ENCODE measurements around the gene BICD1. TPM values are rescaled to one million over a fixed set of nuclear protein-coding genes. Genes with fewer than 3 reads are reported as not detected.

Gene BICD1
- total RNA-seq, 2 experiments from 2014 or later = 20.0 to 22.6 TPM

GRCh38 chr12:32397696-32398095 is 291.0 kb downstream of the BICD1 start:
- Mint-ChIP-seq H3K27ac (no peak overlapping the region), H3K4me1 (peaks cover 7% of the 10 kb centered on the region), H3K9me3 (ENCODE audit: low read depth) (no peaks in the 10 kb centered on the region), H3K36me3 (no peaks in the 10 kb centered on the region), H3K27me3 (peaks cover 33% of the 10 kb centered on the region), H3K4me3 (no peak overlapping the region)
- ATAC-seq (no peak), DNase-seq (no peak)
- CTCF ChIA-PET = interaction anchor here (0.8 kb wide), 1 partner anchor 358 kb away, joined by 3 read pairs; the partner anchor contains the start of gene YARS2

- Mint-ChIP-seq H3K4me1 (peaks cover 7% of the 10 kb centered on the region), H3K4me3 (no peak overlapping the region), H3K9me3 (ENCODE audit: low read depth) (no peaks in the 10 kb centered on the region), H3K27me3 (peaks cover 38% of the 10 kb centered on the region), H3K36me3 (no peaks in the 10 kb centered on the region), H3K27ac (no peak overlapping the region)
- DNase-seq (no peak), ATAC-seq (no peak)
- CTCF ChIA-PET = interaction anchor here (0.8 to 0.9 kb wide), 2 partner anchors 274 to 358 kb away, joined by 3 to 4 read pairs; partner anchors contain the start of gene YARS2
Observed at GRCh38 chr12:32398181-32398580, 291.5 kb downstream of the BICD1 start.

- Mint-ChIP-seq H3K27ac (no peak overlapping the region), H3K36me3 (no peaks in the 10 kb centered on the region), H3K27me3 (peaks cover 40% of the 10 kb centered on the region), H3K9me3 (ENCODE audit: low read depth) (no peaks in the 10 kb centered on the region), H3K4me3 (peak overlapping the region; percentile 58), H3K4me1 (peaks cover 7% of the 10 kb centered on the region)
- DNase-seq (no peak), ATAC-seq (peak; percentile 4)
- CTCF ChIA-PET = interaction anchor here (0.9 kb wide), 1 partner anchor 273 kb away, joined by 4 read pairs; no protein-coding TSS in a partner anchor
Observed at GRCh38 chr12:32398816-32399369, 292.2 kb downstream of the BICD1 start.

- peak within 1 kb of the TSS; percentile 75 for H3K27ac Mint-ChIP-seq
- CTCF ChIA-PET = interaction anchor here (1.1 to 1.4 kb wide), 4 partner anchors 15 to 240 kb away, joined by 3 read pairs; no protein-coding TSS in a partner anchor
- no peaks in the 10 kb centered on the region for H3K36me3 Mint-ChIP-seq
- H3K4me3 Mint-ChIP-seq = peak within 1 kb of the TSS; percentile 84
- H3K4me1 Mint-ChIP-seq = peaks cover 7% of the 10 kb centered on the region
- peak; percentile 84 for DNase-seq
- no peaks in the 10 kb centered on the region for H3K9me3 Mint-ChIP-seq (ENCODE audit: low read depth)
- peak; percentile 93 for ATAC-seq
- H3K27me3 Mint-ChIP-seq = peaks cover 43% of the 10 kb centered on the region
Observed at GRCh38 chr12:32399370-32400113, 292.9 kb downstream of the BICD1 start, which contains the start of gene FGD4. TSS of gene FGD4 (plus strand) at chr12:32399558.

GRCh38 chr12:32400114-32400672 is 293.5 kb downstream of the BICD1 start:
- Mint-ChIP-seq H3K4me1 (peaks cover 7% of the 10 kb centered on the region), H3K9me3 (ENCODE audit: low read depth) (no peaks in the 10 kb centered on the region), H3K4me3 (peak overlapping the region; percentile 52), H3K27ac (no peak overlapping the region), H3K27me3 (peaks cover 43% of the 10 kb centered on the region), H3K36me3 (no peaks in the 10 kb centered on the region)
- CTCF ChIA-PET = interaction anchor here (1.1 to 1.5 kb wide), 5 partner anchors 16 to 239 kb away, joined by 3 read pairs; no protein-coding TSS in a partner anchor
- no peak for DNase-seq
- no peak for ATAC-seq

DNA sequence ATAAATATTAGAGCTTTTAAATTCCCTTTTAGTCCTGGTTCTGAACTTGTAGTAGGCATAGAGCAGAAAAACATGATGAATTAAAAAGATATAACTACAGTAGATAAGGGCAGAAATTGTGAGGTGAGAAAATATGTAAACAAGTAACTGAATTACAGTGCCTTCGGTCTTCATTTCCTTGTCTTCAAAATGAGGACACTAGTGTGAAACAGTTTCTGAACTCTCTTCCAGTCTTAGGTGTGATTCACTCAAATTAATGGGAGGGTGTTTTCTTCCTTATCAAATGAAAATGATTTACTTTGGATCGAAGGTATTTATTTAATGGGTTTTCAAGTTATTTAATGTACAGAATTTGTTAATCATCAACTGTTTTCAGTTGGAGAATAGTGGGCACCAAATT is 294.2 kb downstream of the BICD1 start:
- H3K27me3 Mint-ChIP-seq = peaks cover 41% of the 10 kb centered on the region
- no peak for DNase-seq
- no peaks in the 10 kb centered on the region for H3K36me3 Mint-ChIP-seq
- H3K4me3 Mint-ChIP-seq = no peak overlapping the region
- H3K9me3 Mint-ChIP-seq (ENCODE audit: low read depth) = no peaks in the 10 kb centered on the region
- CTCF ChIA-PET = interaction anchor here (1.1 to 1.5 kb wide), 4 partner anchors 17 to 238 kb away, joined by 3 read pairs; no protein-coding TSS in a partner anchor
- no peak overlapping the region for H3K27ac Mint-ChIP-seq
- H3K4me1 Mint-ChIP-seq = peaks cover 7% of the 10 kb centered on the region
- ATAC-seq = no peak

GRCh38 chr12:32402170-32402569 is 295.5 kb downstream of the BICD1 start:
- H3K27ac Mint-ChIP-seq = no peak overlapping the region
- peaks cover 41% of the 10 kb centered on the region for H3K27me3 Mint-ChIP-seq
- H3K9me3 Mint-ChIP-seq (ENCODE audit: low read depth) = no peaks in the 10 kb centered on the region
- H3K36me3 Mint-ChIP-seq = no peaks in the 10 kb centered on the region
- H3K4me3 Mint-ChIP-seq = no peak overlapping the region
- peaks cover 7% of the 10 kb centered on the region for H3K4me1 Mint-ChIP-seq
- DNase-seq = no peak
- no peak for ATAC-seq
- CTCF ChIA-PET = interaction anchor here (0.7 kb wide), 1 partner anchor 153 kb away, joined by 4 read pairs; no protein-coding TSS in a partner anchor

DNA sequence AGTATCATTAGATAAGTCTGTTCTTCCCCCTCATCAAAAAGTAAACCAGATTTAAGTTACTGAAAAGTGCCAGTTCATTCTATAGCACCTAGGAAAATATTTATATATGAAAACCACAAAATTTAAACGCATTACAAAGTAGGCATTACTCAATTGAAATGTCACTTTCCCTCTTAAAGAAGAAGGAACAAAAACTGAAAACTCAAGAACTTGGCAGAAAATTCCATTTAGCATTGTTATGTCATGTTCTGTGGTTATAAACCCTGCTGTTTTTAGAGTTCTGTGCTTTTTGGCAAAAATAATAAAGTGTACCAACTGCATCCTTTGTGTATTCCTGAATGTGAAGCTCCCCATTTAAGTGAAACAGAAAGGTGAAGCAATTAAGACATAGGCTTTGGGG is 296.3 kb downstream of the BICD1 start:
- H3K27ac Mint-ChIP-seq = no peak overlapping the region
- no peak for DNase-seq
- CTCF ChIA-PET = no interaction called here
- ATAC-seq = no peak
- H3K27me3 Mint-ChIP-seq = peaks cover 39% of the 10 kb centered on the region
- H3K9me3 Mint-ChIP-seq (ENCODE audit: low read depth) = no peaks in the 10 kb centered on the region
- no peak overlapping the region for H3K4me3 Mint-ChIP-seq
- no peaks in the 10 kb centered on the region for H3K36me3 Mint-ChIP-seq
- H3K4me1 Mint-ChIP-seq = peaks cover 5% of the 10 kb centered on the region

DNA sequence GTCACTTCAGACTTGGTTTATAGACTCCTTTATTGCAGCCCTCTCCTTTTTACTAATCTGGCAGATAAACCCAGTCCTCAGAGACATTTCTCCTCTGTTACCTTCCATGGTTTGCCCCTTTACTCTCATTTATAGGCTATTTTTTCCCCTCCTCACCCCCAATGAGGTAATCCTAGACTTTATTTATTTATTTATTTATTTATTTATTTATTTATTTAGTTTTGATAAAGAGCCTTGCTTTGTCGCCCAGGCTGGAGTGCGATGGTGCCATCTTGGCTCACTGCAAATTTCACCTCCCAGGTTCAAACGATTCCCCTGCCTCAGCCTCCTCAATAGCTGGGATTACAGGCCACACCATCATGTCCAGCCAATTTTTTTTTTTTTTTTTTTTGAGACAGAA is 301.1 kb downstream of the BICD1 start:
- ATAC-seq (no peak), DNase-seq (no peak)
- CTCF ChIA-PET = no interaction called here
- H3K4me1 Mint-ChIP-seq = no peaks in the 10 kb centered on the region
- peaks cover 10% of the 10 kb centered on the region for H3K27me3 Mint-ChIP-seq
- no peak overlapping the region for H3K4me3 Mint-ChIP-seq
- H3K27ac Mint-ChIP-seq = no peak overlapping the region
- H3K9me3 Mint-ChIP-seq (ENCODE audit: low read depth) = no peaks in the 10 kb centered on the region
- H3K36me3 Mint-ChIP-seq = no peaks in the 10 kb centered on the region

DNA sequence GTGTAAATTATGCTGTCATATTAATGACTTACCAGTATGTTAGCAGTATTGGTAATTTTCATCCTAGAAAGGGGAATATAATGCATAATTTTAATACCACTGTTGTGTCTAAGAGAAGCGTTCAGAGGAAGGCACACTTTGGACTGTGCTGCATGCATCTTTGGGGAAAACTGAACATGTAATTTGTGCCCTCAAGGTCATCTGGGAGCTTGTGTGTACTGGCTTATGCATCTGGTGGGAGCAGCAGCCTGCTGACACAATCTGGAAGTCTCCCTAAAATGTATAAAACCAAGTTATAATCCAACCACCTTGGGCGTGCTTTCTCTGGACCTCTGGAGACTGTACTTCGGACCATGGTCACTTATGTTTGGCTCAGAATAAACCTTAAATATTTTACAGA is 306.8 kb downstream of the BICD1 start:
- Mint-ChIP-seq H3K4me3 (no peak overlapping the region), H3K27me3 (no peaks in the 10 kb centered on the region), H3K36me3 (no peaks in the 10 kb centered on the region), H3K27ac (no peak overlapping the region), H3K9me3 (ENCODE audit: low read depth) (no peaks in the 10 kb centered on the region), H3K4me1 (no peaks in the 10 kb centered on the region)
- no peak for DNase-seq
- ATAC-seq = no peak
- CTCF ChIA-PET = no interaction called here

GRCh38 chr12:32418221-32418620 is 311.6 kb downstream of the BICD1 start:
- no peak overlapping the region for H3K27ac Mint-ChIP-seq
- CTCF ChIA-PET = no interaction called here
- H3K4me1 Mint-ChIP-seq = no peaks in the 10 kb centered on the region
- H3K9me3 Mint-ChIP-seq (ENCODE audit: low read depth) = no peaks in the 10 kb centered on the region
- DNase-seq (no peak), ATAC-seq (no peak)
- H3K27me3 Mint-ChIP-seq = no peaks in the 10 kb centered on the region
- H3K36me3 Mint-ChIP-seq = no peaks in the 10 kb centered on the region
- H3K4me3 Mint-ChIP-seq = no peak overlapping the region

GRCh38 chr12:32418903-32419519 is 312.4 kb downstream of the BICD1 start:
- Mint-ChIP-seq H3K4me1 (no peaks in the 10 kb centered on the region), H3K27me3 (no peaks in the 10 kb centered on the region), H3K9me3 (ENCODE audit: low read depth) (no peaks in the 10 kb centered on the region), H3K4me3 (no peak overlapping the region), H3K36me3 (no peaks in the 10 kb centered on the region), H3K27ac (no peak overlapping the region)
- CTCF ChIA-PET = no interaction called here
- DNase-seq (no peak), ATAC-seq (no peak)

DNA sequence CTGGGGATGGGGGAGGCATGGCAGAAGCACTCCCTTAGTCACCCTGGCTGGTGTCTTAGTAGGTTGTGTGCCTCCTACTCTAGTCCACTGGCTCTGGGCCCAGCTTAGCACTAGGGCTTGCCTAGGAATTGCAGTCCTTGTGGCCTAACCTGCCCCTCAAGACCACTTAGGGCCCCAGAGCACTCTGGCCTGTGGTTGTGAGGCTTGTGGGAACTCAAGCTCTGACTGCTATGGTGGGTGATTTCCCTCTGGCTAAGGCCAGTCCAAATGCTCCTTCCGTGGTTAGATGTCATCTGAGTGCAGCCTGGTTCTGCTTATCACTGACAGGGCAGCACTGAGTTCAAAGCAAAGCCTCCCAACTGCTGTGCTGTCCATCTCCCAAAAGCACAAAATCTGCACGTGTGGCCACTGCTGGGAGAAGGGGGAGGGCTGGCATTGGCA is 312.9 kb downstream of the BICD1 start:
- no peaks in the 10 kb centered on the region for H3K9me3 Mint-ChIP-seq (ENCODE audit: low read depth)
- peaks cover 1% of the 10 kb centered on the region for H3K36me3 Mint-ChIP-seq
- no peak overlapping the region for H3K27ac Mint-ChIP-seq
- no peak for DNase-seq
- H3K4me1 Mint-ChIP-seq = no peaks in the 10 kb centered on the region
- CTCF ChIA-PET = no interaction called here
- H3K27me3 Mint-ChIP-seq = no peaks in the 10 kb centered on the region
- no peak overlapping the region for H3K4me3 Mint-ChIP-seq
- ATAC-seq = no peak
